ENCODE results near the gene SGMS1. TPM values are rescaled to one million over a fixed set of nuclear protein-coding genes. Genes with fewer than 3 reads are reported as not detected.

Gene SGMS1
- total and polyA plus RNA-seq, 2 donors (not counting 1 experiment from before 2014, with no cell fraction given): 10.0 to 43.5 TPM

DNA sequence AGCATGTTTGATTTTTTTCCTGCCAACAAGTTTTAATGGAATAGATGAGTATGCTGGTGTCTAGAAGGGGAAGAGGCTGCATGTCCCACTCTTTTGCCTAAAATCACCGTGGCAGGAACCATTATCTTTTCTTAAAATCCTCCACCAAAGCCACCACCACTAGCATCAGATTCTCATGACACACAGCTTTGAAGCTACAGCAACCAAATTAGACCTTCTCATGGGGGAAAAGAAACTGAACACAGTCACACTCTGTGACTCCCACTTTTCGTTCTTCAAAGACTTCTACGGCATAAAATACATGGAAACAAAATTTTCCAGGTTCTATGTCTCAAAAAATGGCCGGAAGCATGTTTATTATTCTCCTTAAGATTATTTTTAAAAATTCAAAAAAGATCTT lies 81.8 kb downstream of the SGMS1 start:
- Histone ChIP-seq H3K9ac (ENCODE audit: low read length) (no peak overlapping the region), H3K9me3 (ENCODE audit: control extremely low read depth in 1 of 3, control insufficient read depth in 2 of 3, insufficient read depth in 1 of 3, low read length in 2 of 3) (no peaks in the 10 kb centered on the region), H3K4me3 (ENCODE audit: control extremely low read depth in 1 of 5, extremely low read depth in 1 of 5, insufficient read depth in 1 of 5, low read depth in 2 of 5, low read length in 4 of 5) (no peak overlapping the region), H3K79me2 (ENCODE audit: control insufficient read depth, insufficient read depth, low read length) (peaks cover 74% of the 10 kb centered on the region), H2AFZ (ENCODE audit: insufficient read depth, low read depth, low read length, poor library complexity, severe bottlenecking) (no peak overlapping the region), H3K4me2 (replicated peaks; ENCODE audit: low read depth, low read length, poor library complexity, severe bottlenecking) (no peak overlapping the region), H3K36me3 (replicated peaks in 1 of 2; ENCODE audit: control extremely low read depth in 1 of 2, control insufficient read depth in 1 of 2, extremely low read depth in 1 of 2, insufficient read depth in 2 of 2, low read length in 1 of 2) (peaks cover 0 to 2% of the 10 kb centered on the region in 2 experiments), H3K4me1 (ENCODE audit: control insufficient read depth in 2 of 2, insufficient read depth in 2 of 2, low read length in 2 of 2) (peaks cover 45 to 46% of the 10 kb centered on the region in 2 donors), H3K27me3 (replicated peaks in 1 of 4; ENCODE audit: control extremely low read depth in 1 of 4, control insufficient read depth in 3 of 4, insufficient read depth in 4 of 4, low read length in 3 of 4) (no peaks in the 10 kb centered on the region), H4K20me1 (ENCODE audit: control insufficient read depth, insufficient read depth, low read length, poor library complexity, severe bottlenecking) (peaks cover 39% of the 10 kb centered on the region), H3K27ac (ENCODE audit: low read length in 2 of 2) (no peak overlapping the region)
- 86% methylated on average over 1 of the region's 4 CpGs for WGBS (ENCODE audit: insufficient coverage)
- Mint-ChIP-seq H3K27me3 (no peaks in the 10 kb centered on the region), H3K4me1 (peaks cover 71% of the 10 kb centered on the region), H3K4me3 (no peak overlapping the region), H3K27ac (no peak overlapping the region), H3K9me3 (ENCODE audit: insufficient read depth) (no peaks in the 10 kb centered on the region)
- CTCF ChIA-PET: no interaction called here
- DNase-seq (no peak), ATAC-seq (ENCODE audit: low read depth) (no peak)
- intact Hi-C loops (cut with micrococcal nuclease): no loop called here
- TF ChIP-seq, protein P1, sequence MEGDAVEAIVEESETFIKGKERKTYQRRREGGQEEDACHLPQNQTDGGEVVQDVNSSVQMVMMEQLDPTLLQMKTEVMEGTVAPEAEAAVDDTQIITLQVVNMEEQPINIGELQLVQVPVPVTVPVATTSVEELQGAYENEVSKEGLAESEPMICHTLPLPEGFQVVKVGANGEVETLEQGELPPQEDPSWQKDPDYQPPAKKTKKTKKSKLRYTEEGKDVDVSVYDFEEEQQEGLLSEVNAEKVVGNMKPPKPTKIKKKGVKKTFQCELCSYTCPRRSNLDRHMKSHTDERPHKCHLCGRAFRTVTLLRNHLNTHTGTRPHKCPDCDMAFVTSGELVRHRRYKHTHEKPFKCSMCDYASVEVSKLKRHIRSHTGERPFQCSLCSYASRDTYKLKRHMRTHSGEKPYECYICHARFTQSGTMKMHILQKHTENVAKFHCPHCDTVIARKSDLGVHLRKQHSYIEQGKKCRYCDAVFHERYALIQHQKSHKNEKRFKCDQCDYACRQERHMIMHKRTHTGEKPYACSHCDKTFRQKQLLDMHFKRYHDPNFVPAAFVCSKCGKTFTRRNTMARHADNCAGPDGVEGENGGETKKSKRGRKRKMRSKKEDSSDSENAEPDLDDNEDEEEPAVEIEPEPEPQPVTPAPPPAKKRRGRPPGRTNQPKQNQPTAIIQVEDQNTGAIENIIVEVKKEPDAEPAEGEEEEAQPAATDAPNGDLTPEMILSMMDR (IDR thresholded peaks at IDR 0.05): no peak
- TF ChIP-seq EZH2 (IDR thresholded peaks at IDR 0.05; ENCODE audit: borderline replicate concordance, insufficient read depth, low read depth, low read length, poor library complexity, severe bottlenecking): no peak
- POLR2A ChIA-PET: no interaction called here

DNA sequence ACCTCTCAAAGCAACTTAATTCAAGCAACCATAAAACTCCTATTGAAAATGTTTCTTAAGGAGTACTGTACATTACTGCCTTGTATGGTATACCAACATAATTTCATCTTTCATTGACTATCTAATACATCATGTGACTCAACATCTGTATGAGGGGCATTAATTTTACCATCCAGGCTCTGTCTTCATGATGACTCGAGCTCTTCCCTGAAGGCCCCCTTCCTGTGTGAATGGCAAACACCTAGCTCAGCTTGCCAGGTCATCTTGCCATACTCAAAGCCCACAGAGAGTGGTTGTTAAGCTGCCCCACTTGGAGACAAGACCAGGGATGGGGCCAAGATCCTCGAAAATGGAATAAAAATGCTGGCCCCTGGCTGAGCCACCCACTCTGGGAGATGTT lies 82.4 kb downstream of the SGMS1 start:
- Histone ChIP-seq H3K4me3 (ENCODE audit: control extremely low read depth in 1 of 5, extremely low read depth in 1 of 5, insufficient read depth in 1 of 5, low read depth in 2 of 5, low read length in 4 of 5) (no peak overlapping the region), H3K27ac (ENCODE audit: low read length in 2 of 2) (no peak overlapping the region), H3K9ac (ENCODE audit: low read length) (no peak overlapping the region), H3K27me3 (replicated peaks in 1 of 4; ENCODE audit: control extremely low read depth in 1 of 4, control insufficient read depth in 3 of 4, insufficient read depth in 4 of 4, low read length in 3 of 4) (no peaks in the 10 kb centered on the region), H3K4me2 (replicated peaks; ENCODE audit: low read depth, low read length, poor library complexity, severe bottlenecking) (no peak overlapping the region), H4K20me1 (ENCODE audit: control insufficient read depth, insufficient read depth, low read length, poor library complexity, severe bottlenecking) (peaks cover 39% of the 10 kb centered on the region), H3K9me3 (ENCODE audit: control extremely low read depth in 1 of 3, control insufficient read depth in 2 of 3, insufficient read depth in 1 of 3, low read length in 2 of 3) (no peaks in the 10 kb centered on the region), H3K36me3 (replicated peaks in 1 of 2; ENCODE audit: control extremely low read depth in 1 of 2, control insufficient read depth in 1 of 2, extremely low read depth in 1 of 2, insufficient read depth in 2 of 2, low read length in 1 of 2) (peaks cover 0 to 2% of the 10 kb centered on the region in 2 experiments), H3K4me1 (ENCODE audit: control insufficient read depth in 2 of 2, insufficient read depth in 2 of 2, low read length in 2 of 2) (peaks cover 45 to 46% of the 10 kb centered on the region in 2 donors), H2AFZ (ENCODE audit: insufficient read depth, low read depth, low read length, poor library complexity, severe bottlenecking) (no peak overlapping the region), H3K79me2 (ENCODE audit: control insufficient read depth, insufficient read depth, low read length) (peaks cover 71% of the 10 kb centered on the region)
- 88% methylated on average over 1 of the region's 2 CpGs for WGBS (ENCODE audit: insufficient coverage)
- Mint-ChIP-seq H3K4me1 (peaks cover 71% of the 10 kb centered on the region), H3K4me3 (no peak overlapping the region), H3K9me3 (ENCODE audit: insufficient read depth) (no peaks in the 10 kb centered on the region), H3K27ac (no peak overlapping the region), H3K27me3 (no peaks in the 10 kb centered on the region)
- DNase-seq (no peak), ATAC-seq (ENCODE audit: low read depth) (no peak)
- CTCF ChIA-PET: no interaction called here
- TF ChIP-seq, protein P1 (IDR thresholded peaks at IDR 0.05): no peak
- no peak for TF ChIP-seq EZH2 (IDR thresholded peaks at IDR 0.05; ENCODE audit: borderline replicate concordance, insufficient read depth, low read depth, low read length, poor library complexity, severe bottlenecking)
- intact Hi-C loops (cut with micrococcal nuclease): no loop called here
- POLR2A ChIA-PET: no interaction called here
